SK-N-SH (cell line): ENCODE data around the gene PRKCG.

ENCODE experiments used
- CTCF ChIP-seq: fragments of 200-600 bp; sonication (generic); IDR thresholded peaks from 2 replicates; pipeline ENCODE4 v1.6.1; 2017; ENCODE audit warnings: antibody characterized with exemption, mild to moderate bottlenecking, moderate library complexity
- EP300 ChIP-seq, 2 experiments: IDR thresholded peaks; 2 replicates each; pipeline versions ENCODE4 v1.4.0 to v1.6.1; 2012; ENCODE audit warnings: borderline replicate concordance in 1 of 2, low read depth in 1 of 2, low read length in 1 of 2
- FOXM1 ChIP-seq: IDR thresholded peaks from 2 replicates; pipeline ENCODE4 v1.4.0; 2012; ENCODE audit warnings: low read depth, mild to moderate bottlenecking
- GABPA ChIP-seq: IDR thresholded peaks from 2 replicates; pipeline ENCODE4 v1.4.0; 2012; ENCODE audit warnings: low read depth, mild to moderate bottlenecking
- PBX3 ChIP-seq: IDR thresholded peaks from 2 replicates; pipeline ENCODE4; 2012
- POLR2AphosphoS5 ChIP-seq: IDR thresholded peaks from 2 replicates; pipeline ENCODE4 v1.6.1; 2012; ENCODE audit warnings: low read depth, low read length
- RAD21 ChIP-seq: IDR thresholded peaks from 2 replicates; pipeline ENCODE4 v1.6.1; 2012; ENCODE audit warnings: mild to moderate bottlenecking, low read length
- RFX5 ChIP-seq: IDR thresholded peaks from 2 replicates; pipeline ENCODE4 v1.6.1; 2012; ENCODE audit warnings: mild to moderate bottlenecking, improper control_type of control experiment, low read length
- SIN3A ChIP-seq: IDR thresholded peaks from 2 replicates; pipeline ENCODE4 v1.6.1; 2012; ENCODE audit warnings: low read depth, mild to moderate bottlenecking, low read length, moderate library complexity, borderline replicate concordance
- TAF1 ChIP-seq: IDR thresholded peaks from 2 replicates; pipeline ENCODE4 v1.6.1; 2012; ENCODE audit warnings: low read depth, mild to moderate bottlenecking, low read length, moderate library complexity, borderline replicate concordance
- TCF12 ChIP-seq: IDR thresholded peaks from 2 replicates; pipeline ENCODE4 v1.4.0; 2012

- TF ChIP-seq CTCF (no peak), POLR2AphosphoS5 (no peak), EP300 (IDR thresholded peaks at IDR 0.05; ENCODE audit: borderline replicate concordance in 1 of 2, low read depth in 1 of 2, low read length in 1 of 2) (no peak), RAD21 (no peak), GABPA (no peak), FOXM1 (no peak), TAF1 (no peak), PBX3 (no peak), TCF12 (no peak), SIN3A (no peak), RFX5 (no peak)
Observed at GRCh38 chr19:53951436-53951835, 69.4 kb downstream of the PRKCG start.
